ENCODE measurements around the gene CHST15. TPM values are rescaled to one million over a fixed set of nuclear protein-coding genes. Genes with fewer than 3 reads are reported as not detected.

Gene CHST15
- total and polyA plus RNA-seq, 8 donors, result 13.7 to 53.3 (median 17.1) TPM

DNA sequence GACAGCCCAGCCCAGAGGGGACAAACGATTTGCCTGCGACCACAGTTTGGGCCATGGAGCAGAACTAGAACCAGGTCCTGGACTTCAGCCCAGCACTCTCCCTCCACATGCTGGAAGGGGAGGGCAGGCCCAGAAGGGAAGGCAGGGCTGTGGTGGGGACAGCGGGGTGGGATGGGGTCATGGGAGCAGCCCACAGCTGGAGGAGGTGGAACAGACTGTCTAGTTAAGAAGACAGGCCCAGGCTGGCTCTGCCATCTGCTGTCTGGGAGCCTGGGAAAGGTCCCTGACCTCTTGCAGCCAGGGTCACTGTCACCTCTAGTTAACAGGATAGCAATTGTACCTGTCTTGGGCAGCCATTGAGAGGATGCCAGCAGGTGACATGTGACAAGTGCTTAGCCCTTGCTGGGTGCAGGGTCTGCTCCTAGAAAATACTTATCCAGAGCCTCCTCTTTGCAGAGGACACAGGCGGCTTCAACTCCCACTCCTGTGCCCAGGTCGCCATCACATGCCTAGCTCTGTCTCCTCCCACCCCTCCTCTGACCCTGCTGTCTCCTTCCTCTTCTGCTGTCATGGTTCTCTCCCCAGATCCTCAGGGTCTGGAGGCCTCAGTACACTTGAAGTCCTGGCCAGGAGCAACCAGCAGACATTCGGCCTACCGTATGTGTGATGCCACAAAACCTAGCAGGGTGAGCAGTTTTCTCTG lies 37.0 kb upstream of the CHST15 start:
- DNase-seq, result no peak
- Histone ChIP-seq H3K27ac (no peak overlapping the region), H3K27me3 (no peaks in the 10 kb centered on the region), H3K36me3 (no peaks in the 10 kb centered on the region), H3K4me3 (no peak overlapping the region), H3K4me1 (peaks cover 0 to 15% of the 10 kb centered on the region in 2 donors), H3K9me3 (no peaks in the 10 kb centered on the region)
- ATAC-seq, result no peak
- TF ChIP-seq, protein P1, sequence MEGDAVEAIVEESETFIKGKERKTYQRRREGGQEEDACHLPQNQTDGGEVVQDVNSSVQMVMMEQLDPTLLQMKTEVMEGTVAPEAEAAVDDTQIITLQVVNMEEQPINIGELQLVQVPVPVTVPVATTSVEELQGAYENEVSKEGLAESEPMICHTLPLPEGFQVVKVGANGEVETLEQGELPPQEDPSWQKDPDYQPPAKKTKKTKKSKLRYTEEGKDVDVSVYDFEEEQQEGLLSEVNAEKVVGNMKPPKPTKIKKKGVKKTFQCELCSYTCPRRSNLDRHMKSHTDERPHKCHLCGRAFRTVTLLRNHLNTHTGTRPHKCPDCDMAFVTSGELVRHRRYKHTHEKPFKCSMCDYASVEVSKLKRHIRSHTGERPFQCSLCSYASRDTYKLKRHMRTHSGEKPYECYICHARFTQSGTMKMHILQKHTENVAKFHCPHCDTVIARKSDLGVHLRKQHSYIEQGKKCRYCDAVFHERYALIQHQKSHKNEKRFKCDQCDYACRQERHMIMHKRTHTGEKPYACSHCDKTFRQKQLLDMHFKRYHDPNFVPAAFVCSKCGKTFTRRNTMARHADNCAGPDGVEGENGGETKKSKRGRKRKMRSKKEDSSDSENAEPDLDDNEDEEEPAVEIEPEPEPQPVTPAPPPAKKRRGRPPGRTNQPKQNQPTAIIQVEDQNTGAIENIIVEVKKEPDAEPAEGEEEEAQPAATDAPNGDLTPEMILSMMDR (IDR thresholded peaks at IDR 0.05), result no peak
- intact Hi-C loops (cut with DNase I), result no loop called here

- intact Hi-C loops (cut with DNase I), result no loop called here
Observed at GRCh38 chr10:124129471-124129870, 36.1 kb upstream of the CHST15 start.

DNA sequence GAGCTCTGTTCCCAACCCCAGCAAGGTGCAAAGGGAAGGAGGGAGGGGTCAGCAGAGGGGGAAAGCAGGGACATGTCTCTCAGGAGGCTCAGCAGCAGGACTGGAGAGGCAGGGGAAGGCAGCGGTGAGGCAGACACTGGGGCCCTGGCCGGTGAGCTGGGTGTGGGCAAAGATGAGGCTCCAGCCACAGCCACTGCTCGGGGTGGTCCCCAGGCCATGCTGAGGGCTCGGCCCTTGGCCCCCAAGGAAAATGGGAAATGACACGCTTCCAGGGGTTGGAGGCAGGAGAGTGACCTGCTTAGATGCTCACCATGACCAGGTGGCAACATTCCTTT lies 35.4 kb upstream of the CHST15 start:
- Histone ChIP-seq H3K27me3 (no peaks in the 10 kb centered on the region), H3K27ac (no peak overlapping the region), H3K4me1 (peaks cover 0 to 17% of the 10 kb centered on the region in 2 donors), H3K4me3 (no peak overlapping the region), H3K36me3 (no peaks in the 10 kb centered on the region), H3K9me3 (no peaks in the 10 kb centered on the region)
- DNase-seq, result no peak
- intact Hi-C loops (cut with DNase I), result no loop called here
- TF ChIP-seq, protein P1 (IDR thresholded peaks at IDR 0.05), result no peak
- no peak for ATAC-seq

More at GRCh38 chr10:124129471-124129870, 36.1 kb upstream of the CHST15 start:
- no peaks in the 10 kb centered on the region for H3K27me3 ChIP-seq
- H3K27ac ChIP-seq, result no peak overlapping the region
- no peak overlapping the region for H3K4me3 ChIP-seq
- ATAC-seq (peak; percentile 54), DNase-seq (no peak)
- H3K36me3 ChIP-seq, result no peaks in the 10 kb centered on the region
- TF ChIP-seq, protein P1 (IDR thresholded peaks at IDR 0.05), result no peak
- peaks cover 0 to 15% of the 10 kb centered on the region in 2 donors for H3K4me1 ChIP-seq
- H3K9me3 ChIP-seq, result no peaks in the 10 kb centered on the region

DNA sequence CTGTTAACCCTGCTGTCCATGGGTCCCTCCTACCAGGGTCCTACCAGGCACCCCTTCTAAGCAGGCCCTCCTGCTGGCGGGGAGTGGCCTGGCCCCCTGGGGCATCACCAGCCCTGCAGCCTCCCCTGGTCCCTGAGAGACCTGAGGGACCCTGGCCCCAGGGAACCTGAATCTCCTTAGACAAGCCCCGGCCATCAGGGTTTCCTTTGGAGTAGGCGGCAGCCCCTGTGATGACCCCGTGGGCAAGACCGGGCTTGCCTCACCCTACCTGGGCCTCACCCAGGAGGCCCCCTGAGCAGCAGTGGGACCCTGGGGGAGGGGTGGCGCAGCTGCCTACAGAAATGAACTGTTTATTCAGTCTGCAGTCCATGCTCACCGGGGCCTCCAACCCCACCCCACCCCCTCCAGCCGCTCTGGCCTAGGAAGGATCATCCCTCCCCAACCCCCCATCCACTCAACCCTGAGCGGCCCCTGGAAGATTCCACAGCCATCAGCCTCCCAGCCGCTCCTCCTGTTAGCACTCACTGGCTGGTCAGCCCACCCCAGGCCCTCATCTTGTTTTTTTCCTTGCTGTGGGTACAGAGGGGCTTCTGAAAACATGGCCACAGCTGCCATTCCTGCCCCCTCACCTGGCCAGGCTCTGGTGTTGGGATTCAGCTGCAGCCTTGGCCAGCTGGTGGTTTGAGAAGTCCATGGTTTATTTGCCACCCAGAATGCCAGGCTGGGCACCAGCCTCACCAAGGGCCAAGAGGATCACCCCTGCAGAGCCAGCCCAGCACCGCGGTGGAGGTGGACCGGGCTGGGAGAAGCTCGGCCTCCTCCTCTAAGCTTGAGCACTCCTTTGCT lies 34.8 kb upstream of the CHST15 start:
- H3K4me1 ChIP-seq, result peaks cover 0 to 17% of the 10 kb centered on the region in 2 donors
- H3K27me3 ChIP-seq, result no peaks in the 10 kb centered on the region
- H3K4me3 ChIP-seq, result no peak overlapping the region
- DNase-seq, result no peak
- TF ChIP-seq, protein P1 (IDR thresholded peaks at IDR 0.05), result no peak
- no peaks in the 10 kb centered on the region for H3K9me3 ChIP-seq
- intact Hi-C loops (cut with DNase I), result no loop called here
- no peak overlapping the region for H3K27ac ChIP-seq
- ATAC-seq, result no peak
- no peaks in the 10 kb centered on the region for H3K36me3 ChIP-seq

DNA sequence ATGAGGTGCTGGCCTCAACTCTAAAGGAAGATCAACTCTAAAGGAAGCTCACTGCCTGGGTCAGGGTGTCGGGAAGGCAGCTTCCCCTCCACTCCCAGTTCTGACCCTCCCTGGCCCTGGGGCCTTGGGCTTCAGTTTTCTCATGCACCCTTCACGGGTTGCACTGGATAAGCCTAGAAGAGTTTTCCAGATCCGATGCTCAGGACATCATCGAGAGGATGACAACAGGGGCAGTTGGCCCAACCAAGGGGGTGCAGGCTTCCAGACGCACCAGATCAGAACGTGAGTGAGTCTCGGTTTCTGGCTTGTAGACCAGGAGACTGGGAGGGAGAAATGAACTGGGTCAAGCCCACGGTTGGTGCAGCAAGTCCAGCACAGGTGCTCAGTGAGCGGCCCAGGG lies 34.2 kb upstream of the CHST15 start:
- DNase-seq, result no peak
- no peaks in the 10 kb centered on the region for H3K9me3 ChIP-seq

More for the DNA sequence above, 34.2 kb upstream of the CHST15 start:
- Histone ChIP-seq H3K4me1 (peaks cover 0 to 17% of the 10 kb centered on the region in 2 donors), H3K27me3 (no peaks in the 10 kb centered on the region), H3K4me3 (no peak overlapping the region), H3K36me3 (no peaks in the 10 kb centered on the region), H3K27ac (no peak overlapping the region)
- no peak for ATAC-seq
- TF ChIP-seq, protein P1 (IDR thresholded peaks at IDR 0.05), result no peak
- intact Hi-C loops (cut with DNase I), result no loop called here
